Ovary (tissue), 3 donors: ENCODE data around the gene HS6ST3.

Experiments
- EP300 ChIP-seq: sonication (generic); formaldehyde crosslinking; IDR thresholded peaks from one replicate; pipeline ENCODE4 v1.6.1; 2017; ENCODE audit warnings: antibody characterized with exemption
- POLR2A ChIP-seq: fragments of 450-650 bp; IDR thresholded peaks from one replicate; pipeline ENCODE4 v1.6.1; 2017; ENCODE audit warnings: antibody characterized with exemption, mild to moderate bottlenecking, moderate library complexity
- TF ChIP-seq, protein P1 (sequence below), 3 donors: fragments of 450-650 bp in 2 of 3; fragments of 200-600 bp in 1 of 3; IDR thresholded peaks; one replicate each; pipeline versions ENCODE4 v1.5.1 to v1.8.0; 2016 to 2022; ENCODE audit warnings: antibody characterized with exemption in 3 of 3, mild to moderate bottlenecking in 1 of 3
- donor health status: DM: no; HTN: no; CAD: no.

GRCh38 chr13:96086736-96087135 is 3.2 kb upstream of the HS6ST3 start:
- TF ChIP-seq, protein P1, sequence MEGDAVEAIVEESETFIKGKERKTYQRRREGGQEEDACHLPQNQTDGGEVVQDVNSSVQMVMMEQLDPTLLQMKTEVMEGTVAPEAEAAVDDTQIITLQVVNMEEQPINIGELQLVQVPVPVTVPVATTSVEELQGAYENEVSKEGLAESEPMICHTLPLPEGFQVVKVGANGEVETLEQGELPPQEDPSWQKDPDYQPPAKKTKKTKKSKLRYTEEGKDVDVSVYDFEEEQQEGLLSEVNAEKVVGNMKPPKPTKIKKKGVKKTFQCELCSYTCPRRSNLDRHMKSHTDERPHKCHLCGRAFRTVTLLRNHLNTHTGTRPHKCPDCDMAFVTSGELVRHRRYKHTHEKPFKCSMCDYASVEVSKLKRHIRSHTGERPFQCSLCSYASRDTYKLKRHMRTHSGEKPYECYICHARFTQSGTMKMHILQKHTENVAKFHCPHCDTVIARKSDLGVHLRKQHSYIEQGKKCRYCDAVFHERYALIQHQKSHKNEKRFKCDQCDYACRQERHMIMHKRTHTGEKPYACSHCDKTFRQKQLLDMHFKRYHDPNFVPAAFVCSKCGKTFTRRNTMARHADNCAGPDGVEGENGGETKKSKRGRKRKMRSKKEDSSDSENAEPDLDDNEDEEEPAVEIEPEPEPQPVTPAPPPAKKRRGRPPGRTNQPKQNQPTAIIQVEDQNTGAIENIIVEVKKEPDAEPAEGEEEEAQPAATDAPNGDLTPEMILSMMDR (IDR thresholded peaks at IDR 0.05) = no peak
- TF ChIP-seq POLR2A = no peak
- TF ChIP-seq EP300 = no peak
